KOPT-K1 (cell line): ENCODE results near the gene VANGL1.

Source experiments
- H3K27ac ChIP-seq: fragments of 200-600 bp; sonication (generic); 2 replicates; pipeline ENCODE4 v1.5.1; 2016; ENCODE audit warnings: antibody characterized with exemption, mild to moderate bottlenecking, low read depth, low read length; ENCODE audit not compliant: poor library complexity, severe bottlenecking
- H3K36me3 ChIP-seq: fragments of 200-600 bp; sonication (generic); 2 replicates; pipeline ENCODE4 v1.5.1; 2017; ENCODE audit warnings: antibody characterized with exemption, mild to moderate bottlenecking, low read length, moderate library complexity; ENCODE audit not compliant: insufficient read depth
- H3K9me3 ChIP-seq: fragments of 200-600 bp; sonication (generic); 2 replicates; pipeline ENCODE4 v1.5.1; 2017; ENCODE audit warnings: antibody characterized with exemption, low read length, mild to moderate bottlenecking; ENCODE audit not compliant: insufficient read depth, poor library complexity, severe bottlenecking

The VANGL1 gene

DNA sequence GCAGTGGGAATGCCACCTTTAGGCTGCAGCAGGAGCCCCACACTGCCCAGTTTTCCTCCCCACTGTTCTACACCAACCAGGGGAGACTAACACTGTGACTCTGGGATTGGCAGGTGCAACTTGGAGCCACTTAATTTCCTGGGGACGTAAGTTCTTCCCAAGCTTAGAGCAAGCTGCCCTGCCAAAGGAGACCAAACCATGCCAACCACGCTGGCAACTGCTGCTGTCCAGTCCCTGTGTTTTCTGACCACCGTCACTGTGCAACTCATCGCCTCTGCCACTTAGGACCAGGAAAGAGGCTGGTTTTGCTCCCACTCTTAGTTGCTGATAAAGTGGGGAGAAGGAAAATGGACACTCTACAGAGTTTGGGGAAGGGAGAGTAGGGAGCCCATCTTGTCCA is 50.5 kb downstream of the VANGL1 start:
- no peaks in the 10 kb centered on the region for H3K9me3 ChIP-seq
- no peak overlapping the region for H3K27ac ChIP-seq
- peaks cover 82% of the 10 kb centered on the region for H3K36me3 ChIP-seq

DNA sequence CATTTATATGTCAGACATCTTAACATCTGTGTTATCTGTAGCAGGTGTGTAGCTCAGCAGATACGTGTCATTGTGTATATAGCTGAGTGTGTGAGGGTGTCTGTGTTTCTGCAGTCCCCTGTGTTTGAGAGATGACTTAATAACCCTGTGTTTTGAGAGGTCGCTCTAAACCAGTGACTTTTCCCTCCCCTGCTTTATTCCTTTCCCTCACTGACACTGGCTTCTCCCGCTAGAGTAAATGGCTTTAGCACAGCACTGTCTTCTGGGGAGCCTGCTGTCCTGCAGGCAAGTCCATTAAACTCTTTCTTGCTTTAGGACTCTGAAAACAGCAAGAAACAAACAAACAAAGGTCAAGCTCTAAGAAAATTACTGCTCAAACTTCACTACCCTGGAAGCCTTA is 53.0 kb downstream of the VANGL1 start:
- H3K36me3 ChIP-seq, result peaks cover 60% of the 10 kb centered on the region

DNA sequence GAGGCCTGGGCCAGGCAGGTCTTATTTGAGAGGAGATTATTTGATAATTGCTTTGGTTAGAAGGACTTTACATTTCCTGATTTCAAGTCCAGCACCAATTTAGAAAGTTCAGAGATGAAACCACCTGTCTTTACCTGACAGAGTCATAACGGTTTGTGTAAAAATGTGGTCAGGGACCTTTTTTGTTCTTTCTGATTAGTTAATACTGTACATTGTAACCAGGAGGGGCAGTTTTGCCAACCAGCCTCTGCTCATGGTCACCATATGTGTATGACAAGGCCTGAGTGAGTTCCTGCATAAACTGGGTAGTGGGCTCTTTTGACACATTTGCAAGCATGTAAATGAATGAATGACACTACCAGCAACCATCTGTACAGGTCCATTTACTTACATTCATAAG is 55.8 kb downstream of the VANGL1 start:
- Histone ChIP-seq H3K27ac (no peak overlapping the region), H3K9me3 (no peaks in the 10 kb centered on the region), H3K36me3 (peaks cover 32% of the 10 kb centered on the region)

More for the DNA sequence above, 53.0 kb downstream of the VANGL1 start:
- H3K27ac ChIP-seq, result no peak overlapping the region
- H3K9me3 ChIP-seq, result no peaks in the 10 kb centered on the region

DNA sequence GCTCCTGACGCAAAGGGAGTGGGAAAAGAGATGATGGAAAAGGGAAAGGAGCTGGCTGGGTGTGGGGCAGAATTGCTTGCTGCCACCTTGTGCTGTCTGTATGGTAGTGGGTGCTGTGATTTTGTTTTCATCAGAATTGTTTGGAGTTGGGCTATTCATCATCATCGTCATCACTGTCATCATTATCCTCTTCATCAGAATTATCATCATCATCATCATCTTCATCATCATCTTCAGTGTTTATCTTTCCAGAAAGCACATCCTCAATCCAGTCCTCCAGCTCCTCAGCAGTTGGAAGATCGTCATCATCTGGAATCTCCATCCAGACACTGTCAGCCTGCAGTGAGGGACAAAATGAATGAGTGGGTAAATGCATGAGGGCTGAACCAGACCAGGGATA is 59.3 kb downstream of the VANGL1 start:
- no peak overlapping the region for H3K27ac ChIP-seq
- H3K9me3 ChIP-seq, result no peaks in the 10 kb centered on the region
- no peaks in the 10 kb centered on the region for H3K36me3 ChIP-seq

DNA sequence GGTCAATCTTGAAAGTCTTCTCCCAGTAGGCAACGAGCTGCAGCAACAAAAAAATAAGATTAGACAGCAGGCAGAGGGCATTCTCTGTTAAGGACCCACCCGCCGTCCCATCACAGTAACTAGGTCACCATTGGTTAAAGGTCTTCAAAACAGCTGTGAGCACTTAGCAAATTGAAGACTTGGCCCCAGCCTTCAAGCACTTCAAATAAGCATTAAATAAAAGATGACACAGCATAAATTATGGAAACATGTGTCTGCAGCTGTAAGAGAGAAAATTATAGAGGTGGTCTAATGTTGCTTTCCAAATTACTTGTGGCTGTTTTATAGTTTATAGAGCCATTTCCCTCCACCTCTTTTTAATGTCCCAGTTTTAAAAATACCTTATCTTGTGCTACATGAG is 61.2 kb downstream of the VANGL1 start:
- H3K9me3 ChIP-seq, result no peaks in the 10 kb centered on the region
- H3K27ac ChIP-seq, result no peak overlapping the region
- H3K36me3 ChIP-seq, result no peaks in the 10 kb centered on the region

DNA sequence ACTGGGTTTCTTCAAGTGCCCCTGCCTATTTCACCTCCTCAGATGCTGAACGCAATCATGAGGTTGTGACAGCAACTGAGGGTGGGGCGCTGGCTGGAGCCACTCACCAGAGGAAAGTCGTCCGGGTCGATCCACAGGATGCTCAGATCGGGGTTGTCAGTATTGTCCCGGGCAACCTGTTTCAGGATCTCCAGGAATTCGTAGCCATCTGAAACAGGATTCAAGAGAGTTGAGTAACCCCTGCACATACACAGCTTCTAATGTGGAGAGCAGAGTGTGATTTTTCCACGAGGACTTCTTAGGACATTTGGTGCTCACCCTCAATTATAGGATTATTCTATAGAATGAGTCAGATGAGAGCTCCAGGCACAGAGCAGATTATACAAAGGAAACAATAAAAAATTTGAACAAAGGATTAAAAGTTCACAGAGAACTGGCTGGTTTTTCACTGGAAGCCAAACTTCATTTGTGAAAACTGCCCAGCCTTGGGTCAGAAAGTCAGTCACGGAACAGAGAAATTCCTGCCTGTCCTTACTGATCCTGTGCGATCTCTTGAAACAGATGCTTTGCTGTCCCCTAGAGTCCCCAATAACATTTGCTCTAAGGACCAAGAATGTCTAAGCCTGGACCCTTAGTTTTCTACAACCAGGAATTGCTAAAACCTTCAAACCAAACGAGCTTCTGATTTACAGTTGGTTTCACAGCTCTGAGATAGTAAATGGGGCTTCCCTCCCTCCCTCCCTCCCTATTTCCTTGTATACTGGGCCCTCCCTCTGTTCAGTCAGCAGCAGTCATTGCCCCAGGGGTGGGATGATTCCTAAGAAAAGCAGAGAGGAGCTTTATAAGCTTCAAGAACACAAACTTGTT is 63.5 kb downstream of the VANGL1 start:
- H3K9me3 ChIP-seq, result no peaks in the 10 kb centered on the region
- H3K27ac ChIP-seq, result peak overlapping the region; percentile 11
- no peaks in the 10 kb centered on the region for H3K36me3 ChIP-seq

DNA sequence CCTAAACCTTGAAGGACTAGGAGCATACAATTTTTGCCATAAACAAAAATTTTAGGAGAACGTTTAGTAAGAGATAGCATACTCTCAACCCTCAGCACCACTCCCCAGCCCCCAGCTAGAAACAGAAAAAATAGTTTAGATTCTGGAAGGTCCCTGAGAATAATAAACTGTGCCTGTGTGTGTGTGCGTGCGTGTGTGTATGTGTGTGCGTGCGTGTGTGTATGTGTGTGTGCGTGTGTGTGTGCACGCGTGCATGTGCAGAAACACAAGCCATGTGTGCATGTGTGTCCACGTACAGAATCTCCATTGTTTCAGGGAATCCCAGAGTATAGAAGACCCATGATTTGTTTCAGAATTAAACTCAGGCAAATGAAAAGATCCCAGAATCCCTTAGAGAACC is 64.2 kb downstream of the VANGL1 start:
- Histone ChIP-seq H3K36me3 (no peaks in the 10 kb centered on the region), H3K27ac (peak overlapping the region; percentile 11), H3K9me3 (no peaks in the 10 kb centered on the region)

DNA sequence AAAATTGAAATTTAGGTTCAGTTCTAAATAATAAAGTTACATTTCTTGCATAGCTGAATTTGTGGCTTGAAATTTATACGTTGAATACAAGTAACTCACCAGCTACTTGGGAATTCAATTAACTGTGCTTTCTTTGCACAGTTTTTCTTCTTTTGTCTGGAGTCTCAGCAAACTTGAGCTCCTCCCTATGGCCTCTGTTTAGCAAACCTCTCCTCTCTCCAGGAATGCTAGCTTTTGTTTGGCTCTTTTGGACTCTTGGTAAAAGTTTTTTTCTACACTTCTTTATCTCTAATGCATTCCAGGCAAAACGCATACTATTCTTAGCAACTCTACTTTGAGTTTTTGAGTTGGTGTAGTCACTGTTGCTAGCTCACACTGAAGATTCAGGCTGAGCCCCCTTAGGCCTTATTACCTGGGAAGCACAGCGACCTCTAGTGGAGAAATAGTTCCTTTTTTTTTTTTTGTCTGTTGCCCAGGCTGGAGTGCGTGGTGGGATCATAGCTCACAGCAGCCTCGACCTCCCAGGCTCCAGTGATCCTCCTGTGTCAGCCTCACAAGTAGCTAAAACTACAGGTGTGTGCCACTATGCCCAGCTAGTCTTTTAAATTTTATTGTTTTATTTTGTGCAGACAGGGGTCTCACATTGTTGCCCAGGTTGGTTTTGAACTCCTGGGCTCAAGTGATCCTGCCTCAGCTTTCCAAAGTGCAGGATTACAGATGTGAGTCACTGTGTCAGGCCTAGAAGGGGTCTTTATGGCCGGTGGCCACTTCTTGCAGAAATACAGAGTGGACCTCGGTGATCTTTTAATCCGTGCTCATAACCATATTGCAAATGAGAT is 65.0 kb downstream of the VANGL1 start:
- Histone ChIP-seq H3K36me3 (no peaks in the 10 kb centered on the region), H3K9me3 (no peaks in the 10 kb centered on the region), H3K27ac (peak overlapping the region; percentile 11)

DNA sequence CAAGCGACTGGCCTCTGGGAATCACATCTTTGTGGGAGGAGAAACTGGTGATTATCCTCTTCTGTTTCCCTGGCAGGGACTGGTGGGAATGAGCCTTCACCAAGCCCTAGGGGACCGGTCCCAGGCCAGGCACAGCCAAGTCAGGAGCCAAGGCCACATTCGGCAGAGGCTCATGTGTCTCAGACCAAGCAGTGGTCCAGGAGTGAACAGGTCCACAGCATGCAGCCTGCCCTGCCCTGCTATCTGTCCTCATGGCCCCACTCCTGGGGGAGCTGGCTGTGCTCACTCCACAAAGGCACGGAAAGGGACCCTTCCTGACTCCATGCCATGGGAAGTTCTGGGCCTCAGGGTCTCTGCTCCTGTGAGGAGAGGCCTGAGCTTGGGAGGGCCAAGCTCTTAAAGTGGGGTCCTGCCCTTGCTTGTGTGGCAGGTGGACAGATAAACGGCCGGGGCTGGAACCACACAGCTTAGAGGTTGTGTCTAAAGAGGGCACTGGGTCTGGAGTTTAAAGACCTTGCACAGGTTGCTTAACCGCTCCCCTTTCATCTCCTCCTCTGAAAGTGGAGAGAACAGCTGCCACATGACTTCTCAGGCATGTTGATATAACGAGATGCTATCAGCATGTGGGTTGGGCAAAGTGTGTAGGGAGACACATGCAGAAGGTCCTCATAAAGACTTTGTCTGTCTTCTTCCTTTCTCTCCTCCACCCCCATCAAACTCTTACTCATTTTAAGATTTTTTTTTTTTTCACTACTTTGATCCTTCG is 69.3 kb downstream of the VANGL1 start:
- H3K9me3 ChIP-seq, result no peaks in the 10 kb centered on the region
- H3K36me3 ChIP-seq, result no peaks in the 10 kb centered on the region
- H3K27ac ChIP-seq, result peak overlapping the region; percentile 60

DNA sequence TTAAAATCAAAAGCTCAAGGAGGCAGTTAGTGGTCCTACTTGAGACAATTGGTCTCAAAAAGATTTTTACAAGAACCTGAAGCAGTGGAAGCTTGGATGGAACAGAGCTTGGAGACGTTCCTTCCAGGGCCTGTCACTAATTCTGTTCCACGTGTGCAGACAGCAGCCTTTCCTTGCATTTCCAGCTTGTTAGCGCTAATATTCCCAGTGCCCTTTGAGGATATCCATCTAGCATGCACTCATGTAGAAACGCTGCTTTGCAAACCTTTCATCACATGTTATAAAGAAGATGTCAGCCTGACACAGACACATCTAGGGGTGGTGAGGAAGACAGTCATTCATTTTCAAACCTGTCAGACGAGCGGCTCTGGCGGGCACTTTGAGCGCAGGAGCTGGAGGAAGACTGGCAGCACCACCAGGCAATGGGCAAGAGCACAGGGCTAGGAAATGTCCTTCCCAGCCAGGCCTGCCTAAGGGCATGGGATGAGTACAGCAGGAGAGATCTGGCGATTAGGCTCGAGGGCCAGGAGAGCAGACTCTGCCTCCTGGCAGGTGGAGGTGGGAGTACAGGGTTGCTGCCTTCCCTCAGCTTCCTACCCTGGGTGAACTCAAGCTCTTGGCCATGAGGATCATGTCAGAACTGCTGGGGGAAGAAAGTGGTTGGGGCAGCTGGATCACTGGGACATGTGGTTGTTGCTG is 71.3 kb downstream of the VANGL1 start:
- H3K27ac ChIP-seq, result no peak overlapping the region
- no peaks in the 10 kb centered on the region for H3K9me3 ChIP-seq
- no peaks in the 10 kb centered on the region for H3K36me3 ChIP-seq

DNA sequence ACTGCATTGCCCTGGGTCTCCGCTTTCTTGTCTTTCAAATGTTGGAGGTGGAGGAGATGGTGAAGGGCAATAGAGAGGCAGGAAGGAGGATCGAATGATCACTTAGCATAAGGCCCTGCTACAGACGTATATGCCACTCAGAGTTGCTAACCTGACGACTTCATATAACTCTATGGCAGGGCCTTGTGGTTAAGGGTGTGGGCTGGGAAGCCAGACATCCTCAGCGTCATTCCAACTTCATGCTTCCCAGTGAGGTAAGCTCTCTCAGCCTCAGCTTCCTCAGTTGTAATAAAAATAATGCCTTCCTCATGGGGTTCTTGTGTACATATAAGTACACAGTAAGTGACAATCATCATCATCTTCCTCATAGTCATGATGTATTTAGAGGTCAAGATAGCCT is 72.1 kb downstream of the VANGL1 start:
- Histone ChIP-seq H3K36me3 (no peaks in the 10 kb centered on the region), H3K9me3 (no peaks in the 10 kb centered on the region), H3K27ac (no peak overlapping the region)

DNA sequence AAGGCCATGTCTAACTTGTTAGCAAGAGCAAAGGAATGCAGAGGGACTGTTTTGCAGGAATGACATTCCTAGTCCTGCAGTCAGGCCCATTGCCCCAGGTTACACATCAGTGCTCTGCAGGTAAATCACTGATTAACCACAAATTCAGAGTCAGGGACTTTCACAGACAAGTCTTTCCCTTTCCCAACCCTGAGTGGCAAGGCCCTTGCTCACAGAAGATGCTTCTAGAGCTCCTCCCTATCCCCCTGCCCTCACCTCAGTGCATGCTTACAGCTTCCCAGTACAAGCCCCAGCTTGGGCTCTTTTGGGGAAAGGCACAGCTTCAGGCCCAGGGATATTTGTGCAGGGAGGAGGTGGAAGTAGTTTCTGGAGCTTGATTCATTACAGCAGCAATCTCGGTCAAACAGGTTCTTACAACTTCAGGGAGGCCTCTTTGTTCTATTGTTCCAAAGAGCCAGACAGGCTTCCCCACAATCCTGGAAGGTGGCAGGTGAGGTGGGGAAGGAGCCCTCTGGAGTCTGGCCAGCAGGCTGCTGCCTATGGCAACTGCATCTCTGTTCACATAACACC is 72.9 kb downstream of the VANGL1 start:
- H3K27ac ChIP-seq, result no peak overlapping the region
- H3K36me3 ChIP-seq, result no peaks in the 10 kb centered on the region
- H3K9me3 ChIP-seq, result no peaks in the 10 kb centered on the region

DNA sequence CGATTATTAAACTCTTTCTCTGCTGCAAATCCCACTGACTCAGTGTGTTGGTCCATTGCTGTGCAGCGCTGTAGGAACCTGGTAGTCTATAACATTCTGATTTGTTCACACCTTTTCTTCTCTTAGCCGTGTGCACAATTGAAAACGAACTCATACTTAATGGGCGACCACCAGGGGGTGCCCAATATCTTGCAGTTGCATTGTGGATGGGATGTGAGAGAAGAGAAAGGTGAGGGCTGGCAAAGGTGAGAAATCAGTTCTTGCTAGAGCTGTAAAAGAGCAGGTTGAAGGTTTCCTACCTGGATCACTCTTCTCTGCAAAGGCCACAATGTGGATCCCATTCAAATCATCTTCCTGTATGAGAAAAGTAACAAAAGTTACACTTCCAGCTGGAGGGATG is 75.8 kb downstream of the VANGL1 start:
- H3K9me3 ChIP-seq, result no peaks in the 10 kb centered on the region
- H3K36me3 ChIP-seq, result no peaks in the 10 kb centered on the region
- H3K27ac ChIP-seq, result no peak overlapping the region

DNA sequence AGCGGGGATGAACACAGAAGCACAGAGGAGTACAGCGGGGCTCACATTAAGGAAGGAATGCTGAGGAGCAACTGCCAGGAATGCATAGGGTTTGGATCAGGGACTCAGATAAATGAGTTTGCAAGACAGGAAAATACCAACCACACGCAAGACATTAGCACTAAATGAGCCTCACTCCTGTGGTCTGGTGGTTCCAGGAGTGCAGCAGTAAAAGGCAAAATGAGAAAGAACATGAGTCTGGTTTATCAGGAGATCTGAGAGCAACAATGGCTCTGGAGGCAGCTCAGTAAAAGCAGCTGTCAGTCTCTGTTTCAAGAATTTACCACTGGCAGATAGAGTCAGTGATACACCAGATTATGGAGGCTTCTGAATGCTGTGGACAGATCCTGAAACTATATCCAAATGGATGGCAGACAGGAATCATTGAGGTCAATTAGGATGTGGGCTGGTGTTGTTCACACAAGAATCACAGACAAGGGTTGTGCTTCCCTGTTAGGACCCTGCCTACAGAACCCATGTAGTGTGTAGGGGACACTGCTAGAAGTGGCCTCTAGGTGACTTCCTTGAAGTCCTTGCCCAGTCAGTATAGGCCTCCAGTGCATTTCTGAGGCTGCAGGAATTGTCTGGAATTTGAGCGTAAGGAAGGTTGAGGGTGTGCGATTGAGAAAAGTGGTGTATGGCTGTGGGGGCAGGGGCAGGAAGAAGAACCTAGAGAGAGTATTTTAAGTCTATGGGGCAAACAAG is 76.4 kb downstream of the VANGL1 start:
- no peaks in the 10 kb centered on the region for H3K9me3 ChIP-seq
- no peaks in the 10 kb centered on the region for H3K36me3 ChIP-seq
- H3K27ac ChIP-seq, result no peak overlapping the region
